ENCODE data around the gene SMYD1.

DNA sequence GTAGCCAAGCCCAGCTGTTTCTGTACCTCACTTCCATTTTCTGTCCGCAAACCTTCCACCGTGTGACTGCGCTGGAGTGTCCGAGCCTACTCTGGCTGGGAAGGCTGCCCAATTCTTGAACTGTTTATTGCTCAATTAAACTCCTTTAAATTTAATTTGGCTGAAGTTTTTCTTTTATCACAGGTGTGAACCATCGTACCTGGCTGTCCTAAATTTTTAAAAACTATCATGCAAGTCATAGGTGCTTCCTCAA lies 45.0 kb upstream of the SMYD1 start:
- no peak for TF ChIP-seq RAD21 (IDR thresholded peaks at IDR 0.05; ENCODE audit: low read depth)
- TF ChIP-seq USF1 (IDR thresholded peaks at IDR 0.05): no peak
- TF ChIP-seq CEBPB (IDR thresholded peaks at IDR 0.05): no peak
- no peak for TF ChIP-seq MAX (IDR thresholded peaks at IDR 0.05)
- TF ChIP-seq TEAD4 (IDR thresholded peaks at IDR 0.05): no peak
- TF ChIP-seq YY1 (IDR thresholded peaks at IDR 0.05; ENCODE audit: low read depth): no peak
- no peak for TF ChIP-seq FOXM1 (IDR thresholded peaks at IDR 0.05; ENCODE audit: borderline replicate concordance, low read depth)
- no peak for TF ChIP-seq TAF1 (IDR thresholded peaks at IDR 0.05; ENCODE audit: low read depth)
